GM10266 (cell line): Measurements from ENCODE around the gene RTTN.

Experiments
- DNase-seq: peaks from one replicate; pipeline ENCODE4 v3.0.0; 2012; ENCODE audit errors: extremely low spot score
- TF ChIP-seq, protein P1 (sequence below): IDR thresholded peaks from 2 replicates; pipeline ENCODE4 v1.5.1; 2012; ENCODE audit warnings: mild to moderate bottlenecking, low read depth; ENCODE audit not compliant: control insufficient read depth, insufficient read depth; ENCODE audit errors: missing control alignments

The RTTN gene

DNA sequence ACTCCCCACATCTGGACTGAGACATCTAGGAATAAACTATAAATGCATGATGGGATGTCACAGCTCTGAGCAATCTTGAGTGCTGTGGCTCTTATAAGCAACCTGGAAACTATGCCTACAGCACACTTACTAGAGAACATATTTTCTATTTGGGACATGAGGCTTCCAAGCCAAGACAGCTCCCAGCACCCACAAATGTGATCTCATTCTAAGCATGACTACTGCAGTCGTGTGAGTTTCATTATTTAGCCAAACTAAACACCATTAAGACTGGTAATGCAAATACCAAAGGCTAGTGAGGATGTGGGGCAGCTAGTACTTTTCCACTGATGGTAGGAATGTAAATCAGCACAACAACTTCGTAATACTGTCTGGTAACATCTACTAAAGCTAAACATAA, 72.5 kb downstream of the RTTN start:
- DNase-seq = no peak
- TF ChIP-seq, protein P1, sequence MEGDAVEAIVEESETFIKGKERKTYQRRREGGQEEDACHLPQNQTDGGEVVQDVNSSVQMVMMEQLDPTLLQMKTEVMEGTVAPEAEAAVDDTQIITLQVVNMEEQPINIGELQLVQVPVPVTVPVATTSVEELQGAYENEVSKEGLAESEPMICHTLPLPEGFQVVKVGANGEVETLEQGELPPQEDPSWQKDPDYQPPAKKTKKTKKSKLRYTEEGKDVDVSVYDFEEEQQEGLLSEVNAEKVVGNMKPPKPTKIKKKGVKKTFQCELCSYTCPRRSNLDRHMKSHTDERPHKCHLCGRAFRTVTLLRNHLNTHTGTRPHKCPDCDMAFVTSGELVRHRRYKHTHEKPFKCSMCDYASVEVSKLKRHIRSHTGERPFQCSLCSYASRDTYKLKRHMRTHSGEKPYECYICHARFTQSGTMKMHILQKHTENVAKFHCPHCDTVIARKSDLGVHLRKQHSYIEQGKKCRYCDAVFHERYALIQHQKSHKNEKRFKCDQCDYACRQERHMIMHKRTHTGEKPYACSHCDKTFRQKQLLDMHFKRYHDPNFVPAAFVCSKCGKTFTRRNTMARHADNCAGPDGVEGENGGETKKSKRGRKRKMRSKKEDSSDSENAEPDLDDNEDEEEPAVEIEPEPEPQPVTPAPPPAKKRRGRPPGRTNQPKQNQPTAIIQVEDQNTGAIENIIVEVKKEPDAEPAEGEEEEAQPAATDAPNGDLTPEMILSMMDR = no peak

GRCh38 chr18:70128271-70128670, 77.2 kb downstream of the RTTN start:
- TF ChIP-seq, protein P1 = no peak
- DNase-seq = no peak

DNA sequence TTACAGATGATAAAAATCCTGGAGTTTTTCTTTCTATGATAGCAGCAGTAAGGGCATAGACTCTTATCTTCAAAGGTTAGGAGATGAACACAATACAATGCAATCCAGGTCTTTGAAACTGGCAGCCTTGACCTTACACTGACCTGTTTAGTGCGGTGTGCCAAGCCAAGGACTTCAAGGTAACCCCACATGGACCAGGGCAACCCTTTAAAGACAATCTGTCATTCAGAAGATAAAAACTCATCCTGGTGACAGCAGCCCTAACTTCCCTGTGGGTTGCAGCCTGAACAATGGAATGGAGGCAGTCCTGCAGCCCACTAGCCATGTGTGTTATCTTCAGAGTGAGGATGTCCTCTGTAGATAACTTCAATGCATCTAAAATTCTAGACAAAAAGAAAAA, 78.1 kb downstream of the RTTN start:
- DNase-seq = no peak
- TF ChIP-seq, protein P1 = no peak

- DNase-seq = no peak
- TF ChIP-seq, protein P1 = no peak
Observed at GRCh38 chr18:70126832-70127231, 78.7 kb downstream of the RTTN start.

GRCh38 chr18:70124139-70124538, 81.3 kb downstream of the RTTN start:
- DNase-seq = no peak
- TF ChIP-seq, protein P1 = no peak

GRCh38 chr18:70121842-70122241, 83.6 kb downstream of the RTTN start:
- TF ChIP-seq, protein P1 = no peak
- no peak for DNase-seq

GRCh38 chr18:70116949-70117348, 88.5 kb downstream of the RTTN start:
- no peak for DNase-seq
- TF ChIP-seq, protein P1 = no peak
